Sciatic nerve (tissue), 2 donors: ENCODE measurements around the gene ALPI. TPM values are rescaled to one million over a fixed set of nuclear protein-coding genes. Genes with fewer than 3 reads are reported as not detected.

Experiments
- ATAC-seq: fragments of 200-7000 bp; cut with Tn5 transposase; one replicate; pipeline ENCODE4 v1.9.1; 2020; ENCODE audit warnings: mild to moderate bottlenecking, moderate library complexity
- DNase-seq: peaks from one replicate; pipeline ENCODE4 v3.0.0-alpha.2; 2020; ENCODE audit warnings: low spot score
- intact Hi-C: fragments of 100-400 bp; cut with DNase I; formaldehyde crosslinking; loops from one replicate; pipeline ENCODE4 v1.14.2; 2022
- total RNA-seq: library from RNA; stranded (reverse); fragmentation: NEBNext Ultra II Directional; extraction: Animal tissue kit (Norgen Biotek cat#: 25700); gene quantifications from one replicate; pipeline ENCODE4 v1.2.1, GENCODE V29; 2021
- donor health status: DM: no; HTN: no; CAD: no.
- donor health status: DM: no; HTN: no; CAD: no.

The ALPI gene
- total RNA-seq, 1 donor from 2014 or later: not detected

- ATAC-seq: no peak
- intact Hi-C loops: no loop called here
These were observed 49.9 kb downstream of the ALPI start for GRCh38 chr2:232505856-232506255.

DNA sequence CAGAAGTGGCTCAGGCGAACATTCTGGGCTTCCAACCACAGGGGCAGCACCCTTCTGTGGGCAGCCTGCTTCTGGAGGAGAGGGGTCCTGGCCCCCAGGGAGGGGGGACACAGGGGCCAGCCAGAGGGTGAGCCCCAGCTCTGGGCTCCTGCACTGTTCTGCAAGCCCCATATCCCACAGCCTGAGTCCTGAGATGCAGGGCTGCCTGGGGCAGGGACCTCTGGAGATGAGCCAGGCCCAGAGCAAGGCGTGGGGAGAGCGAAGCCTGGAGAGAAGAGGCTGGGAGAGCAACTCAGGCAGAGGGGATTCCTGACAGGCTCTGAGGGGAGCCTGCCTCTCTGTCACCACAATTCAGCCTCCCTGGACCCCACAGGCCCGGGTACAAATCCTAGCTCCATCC is 50.8 kb downstream of the ALPI start:
- DNase-seq (no peak), ATAC-seq (no peak)
- intact Hi-C loops: no loop called here

More at GRCh38 chr2:232505856-232506255, 49.9 kb downstream of the ALPI start:
- no peak for DNase-seq

DNA sequence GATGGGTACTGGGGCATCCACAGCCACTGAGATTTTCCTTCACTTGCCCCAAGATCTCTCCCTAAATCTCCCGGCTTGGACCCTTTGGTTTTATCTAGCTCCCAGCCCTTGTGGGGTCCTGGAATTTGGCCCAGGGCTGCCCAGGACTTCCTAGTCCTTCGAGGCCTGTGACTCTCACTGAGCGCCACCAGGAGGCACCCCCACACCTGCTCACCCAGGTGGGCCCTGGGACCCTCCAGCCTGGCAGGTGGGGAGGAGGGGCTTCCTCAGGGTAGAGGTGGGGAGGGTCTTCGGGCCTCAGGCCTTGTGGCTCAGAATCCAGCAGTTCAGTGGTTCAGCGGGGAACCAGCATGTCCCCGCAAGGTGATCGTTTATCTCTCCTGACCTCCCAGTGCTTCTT is 52.3 kb downstream of the ALPI start:
- ATAC-seq (no peak), DNase-seq (no peak)
- intact Hi-C loops: no loop called here

Other genes starting within 250 kb of the ALPI start
- gene ALPP, start 77.4 kb upstream of the ALPI start, total RNA-seq: not detected
- gene ALPG, start 49.3 kb upstream of the ALPI start, total RNA-seq: not detected
- gene ECEL1, start 31.7 kb downstream of the ALPI start, total RNA-seq: 0.18 TPM
- gene PRSS56, start 64.2 kb downstream of the ALPI start, total RNA-seq: not detected
- not detected for gene CHRND, start 70.0 kb downstream of the ALPI start, total RNA-seq
- gene CHRNG, start 83.5 kb downstream of the ALPI start, total RNA-seq: not detected
- gene TIGD1, start 94.4 kb downstream of the ALPI start, total RNA-seq: 4.5 TPM
- 41.0 TPM for gene EIF4E2, start 94.5 kb downstream of the ALPI start, total RNA-seq
- 41.9 TPM for gene EFHD1, start 177.5 kb downstream of the ALPI start, total RNA-seq
- gene GIGYF2, start 241.2 kb downstream of the ALPI start, total RNA-seq: 97.1 TPM